Mucosa of descending colon (tissue), 3 donors: ENCODE data around the gene C10orf90. TPM values are rescaled to one million over a fixed set of nuclear protein-coding genes. Genes with fewer than 3 reads are reported as not detected.

Experiments
- ATAC-seq: fragments of 200-7000 bp; cut with Tn5 transposase; one replicate; pipeline ENCODE4 v1.9.1; 2020; ENCODE audit warnings: mild to moderate bottlenecking, moderate library complexity
- DNase-seq, 3 donors: peaks; one replicate each; pipeline ENCODE4 v3.0.0-alpha.2; 2020
- H3K36me3 ChIP-seq: fragments of 200-600 bp; one replicate; pipeline ENCODE4 v1.8.0; 2021; ENCODE audit warnings: low read depth, mild to moderate bottlenecking
- H3K4me1 ChIP-seq: fragments of 200-600 bp; one replicate; pipeline ENCODE4 v1.8.0; 2021; ENCODE audit warnings: low read depth, mild to moderate bottlenecking
- H3K4me3 ChIP-seq: fragments of 200-600 bp; one replicate; pipeline ENCODE4 v1.8.0; 2021; ENCODE audit warnings: mild to moderate bottlenecking
- H3K9me3 ChIP-seq: fragments of 200-600 bp; one replicate; pipeline ENCODE4 v1.8.0; 2021; ENCODE audit warnings: mild to moderate bottlenecking
- intact Hi-C, 2 donors: fragments of 100-400 bp; cut with DNase I in 1 of 2; cut with micrococcal nuclease in 1 of 2; formaldehyde crosslinking; loops; one replicate each; pipeline versions ENCODE4 v1.11.0 to v1.11.1; 2022; cut with DNase I, micrococcal nuclease
- total RNA-seq, 3 donors: library from RNA; stranded (reverse); fragmentation: NEBNext Ultra II Directional in 2 of 3; extraction: Animal tissue kit (Norgen Biotek cat#: 25700) in 2 of 3; gene quantifications; one replicate each; pipeline versions ENCODE4 v1.2.1 to v1.2.4, GENCODE V29; 2021 to 2023
- TF ChIP-seq, protein P1 (sequence below): fragments of 200-600 bp; IDR thresholded peaks from one replicate; pipeline ENCODE4 v1.8.0; 2022; ENCODE audit warnings: antibody characterized with exemption, mild to moderate bottlenecking
- donor health status: DM: no; HTN: no; CAD: no; lungs with moderate emphysema.
- donor health status: DM: no; HTN: no; CAD: no.
- donor health status: DM: no; HTN: yes; CAD: no.

The C10orf90 gene
- total RNA-seq, 3 donors from 2014 or later = 1.1 TPM; not detected in 2

DNA sequence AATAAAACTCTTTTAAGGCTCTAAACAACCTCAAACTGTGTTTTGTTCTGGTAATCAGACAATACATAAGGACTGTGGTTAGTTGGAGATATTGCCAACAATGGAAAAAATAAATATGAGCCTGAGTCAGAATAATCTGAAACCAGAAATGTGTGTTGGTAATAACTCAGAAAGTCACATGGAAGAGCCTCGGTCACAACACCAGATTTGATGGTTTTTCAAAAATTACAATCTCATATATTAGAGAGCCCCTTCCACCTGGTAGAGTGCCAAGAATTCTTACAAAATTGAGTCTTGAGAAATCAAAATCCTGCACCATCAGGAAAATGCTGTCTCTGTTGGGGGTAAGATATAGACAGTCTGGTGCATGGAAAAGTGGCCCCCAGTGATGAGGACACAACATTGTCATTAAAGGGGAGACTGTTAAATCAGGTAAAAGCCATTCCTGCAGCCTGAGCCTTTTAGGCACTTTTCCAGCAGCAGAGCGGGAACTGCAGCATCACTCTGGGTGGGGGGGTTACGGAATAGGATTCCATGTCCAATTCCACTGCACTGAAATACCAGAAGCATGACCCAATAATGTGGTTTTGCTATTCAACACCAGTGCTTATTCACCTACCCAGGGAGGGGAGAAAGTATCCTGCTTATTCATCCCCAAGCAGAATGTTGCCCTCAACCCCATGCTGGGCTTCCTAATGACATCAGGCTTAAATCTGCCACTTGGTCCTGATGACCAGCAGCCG, 272.7 kb downstream of the C10orf90 start:
- no peak for ATAC-seq
- Histone ChIP-seq H3K4me1 (no peaks in the 10 kb centered on the region), H3K9me3 (no peaks in the 10 kb centered on the region), H3K4me3 (no peak overlapping the region), H3K36me3 (no peaks in the 10 kb centered on the region)
- DNase-seq = no peak
- TF ChIP-seq, protein P1, sequence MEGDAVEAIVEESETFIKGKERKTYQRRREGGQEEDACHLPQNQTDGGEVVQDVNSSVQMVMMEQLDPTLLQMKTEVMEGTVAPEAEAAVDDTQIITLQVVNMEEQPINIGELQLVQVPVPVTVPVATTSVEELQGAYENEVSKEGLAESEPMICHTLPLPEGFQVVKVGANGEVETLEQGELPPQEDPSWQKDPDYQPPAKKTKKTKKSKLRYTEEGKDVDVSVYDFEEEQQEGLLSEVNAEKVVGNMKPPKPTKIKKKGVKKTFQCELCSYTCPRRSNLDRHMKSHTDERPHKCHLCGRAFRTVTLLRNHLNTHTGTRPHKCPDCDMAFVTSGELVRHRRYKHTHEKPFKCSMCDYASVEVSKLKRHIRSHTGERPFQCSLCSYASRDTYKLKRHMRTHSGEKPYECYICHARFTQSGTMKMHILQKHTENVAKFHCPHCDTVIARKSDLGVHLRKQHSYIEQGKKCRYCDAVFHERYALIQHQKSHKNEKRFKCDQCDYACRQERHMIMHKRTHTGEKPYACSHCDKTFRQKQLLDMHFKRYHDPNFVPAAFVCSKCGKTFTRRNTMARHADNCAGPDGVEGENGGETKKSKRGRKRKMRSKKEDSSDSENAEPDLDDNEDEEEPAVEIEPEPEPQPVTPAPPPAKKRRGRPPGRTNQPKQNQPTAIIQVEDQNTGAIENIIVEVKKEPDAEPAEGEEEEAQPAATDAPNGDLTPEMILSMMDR = no peak
- intact Hi-C loops = no loop called here

DNA sequence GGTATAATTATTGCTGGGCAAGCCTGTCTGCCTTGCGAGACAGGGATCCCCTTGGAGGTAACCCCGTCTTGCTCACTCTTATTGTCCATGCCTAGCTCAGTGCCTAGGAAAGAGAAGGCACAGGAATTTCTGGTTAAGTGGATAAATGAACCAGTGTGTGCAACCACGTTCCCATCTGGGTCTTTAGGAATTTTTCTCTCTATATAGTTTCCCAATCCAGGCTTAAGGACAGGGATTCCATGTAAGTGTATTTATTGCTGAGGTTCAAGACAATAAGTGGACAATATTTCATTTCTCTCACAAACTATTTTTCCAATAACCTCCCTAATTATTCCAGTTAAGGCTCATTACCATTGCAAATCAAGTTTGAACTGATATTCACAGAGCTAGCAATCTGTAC, 273.3 kb downstream of the C10orf90 start:
- Histone ChIP-seq H3K4me1 (no peaks in the 10 kb centered on the region), H3K9me3 (no peaks in the 10 kb centered on the region), H3K36me3 (no peaks in the 10 kb centered on the region), H3K4me3 (no peak overlapping the region)
- TF ChIP-seq, protein P1 = no peak
- no peak for ATAC-seq
- intact Hi-C loops = no loop called here
- DNase-seq = no peak

DNA sequence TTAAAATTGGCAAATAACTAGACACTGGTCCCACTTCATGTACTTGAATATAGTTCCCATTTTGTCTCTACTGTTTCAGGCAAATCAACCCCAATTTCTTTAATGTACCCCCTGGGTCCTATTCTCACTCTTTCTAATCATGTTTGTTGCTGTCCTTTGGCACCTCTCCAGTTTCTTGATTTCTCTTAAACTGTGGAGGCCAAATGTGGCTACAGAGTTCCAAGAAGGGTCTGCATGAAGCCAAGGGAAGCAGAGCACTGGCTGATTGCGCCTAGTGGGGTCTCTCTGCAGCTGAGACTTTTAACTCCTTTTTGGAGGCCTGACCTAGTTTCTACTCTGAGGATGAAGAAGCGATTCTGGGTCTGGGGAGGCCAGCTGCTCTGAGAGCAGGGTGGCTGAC, 275.5 kb downstream of the C10orf90 start:
- Histone ChIP-seq H3K4me1 (no peaks in the 10 kb centered on the region), H3K9me3 (no peaks in the 10 kb centered on the region), H3K36me3 (no peaks in the 10 kb centered on the region), H3K4me3 (no peak overlapping the region)
- DNase-seq (no peak), ATAC-seq (no peak)
- intact Hi-C loops = no loop called here
- TF ChIP-seq, protein P1 = no peak

DNA sequence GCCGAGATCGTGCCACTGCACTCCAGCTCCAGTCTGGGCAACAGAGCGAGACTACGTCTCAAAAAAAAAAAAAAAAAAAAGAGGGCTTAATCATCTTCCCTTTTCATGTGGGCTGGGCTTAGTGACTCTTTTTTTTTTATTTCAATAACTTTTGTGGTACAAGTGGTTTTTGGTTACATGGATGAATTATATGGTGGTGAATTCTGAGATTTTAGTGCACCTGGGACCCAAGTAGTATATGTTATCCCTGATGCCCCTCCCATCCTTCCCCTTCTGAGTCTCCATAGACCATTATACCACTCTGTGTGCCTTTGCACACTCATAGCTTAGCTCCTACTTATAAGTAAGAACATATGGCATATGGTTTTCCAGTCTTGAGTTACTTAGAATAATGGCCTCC, 277.4 kb downstream of the C10orf90 start:
- intact Hi-C loops = no loop called here
- no peaks in the 10 kb centered on the region for H3K9me3 ChIP-seq
- peaks cover 3% of the 10 kb centered on the region for H3K4me1 ChIP-seq
- TF ChIP-seq, protein P1 = no peak
- no peak overlapping the region for H3K4me3 ChIP-seq
- H3K36me3 ChIP-seq = no peaks in the 10 kb centered on the region
- ATAC-seq = no peak
- no peak for DNase-seq

DNA sequence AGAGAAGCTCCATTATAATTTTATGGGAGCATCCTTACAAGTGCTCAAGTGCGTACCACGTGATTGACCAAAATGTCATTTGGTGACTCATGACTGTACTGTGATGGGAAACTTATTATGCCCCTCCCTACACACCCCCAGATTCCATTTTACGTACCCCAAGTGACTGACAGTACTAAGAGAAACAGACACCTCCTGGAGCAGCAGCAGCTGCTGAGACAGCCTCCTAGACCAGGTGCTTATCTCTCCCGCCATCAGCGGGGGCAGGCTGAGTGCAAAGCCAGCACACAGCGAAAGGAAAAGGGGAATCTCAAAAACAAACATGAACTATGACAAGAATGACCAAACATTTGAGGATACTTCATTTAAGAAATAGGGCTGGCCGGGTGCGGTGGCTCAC, 278.0 kb downstream of the C10orf90 start:
- Histone ChIP-seq H3K4me1 (peaks cover 9% of the 10 kb centered on the region), H3K9me3 (no peaks in the 10 kb centered on the region), H3K36me3 (no peaks in the 10 kb centered on the region), H3K4me3 (no peak overlapping the region)
- ATAC-seq (no peak), DNase-seq (no peak)
- TF ChIP-seq, protein P1 = no peak
- intact Hi-C loops = no loop called here

DNA sequence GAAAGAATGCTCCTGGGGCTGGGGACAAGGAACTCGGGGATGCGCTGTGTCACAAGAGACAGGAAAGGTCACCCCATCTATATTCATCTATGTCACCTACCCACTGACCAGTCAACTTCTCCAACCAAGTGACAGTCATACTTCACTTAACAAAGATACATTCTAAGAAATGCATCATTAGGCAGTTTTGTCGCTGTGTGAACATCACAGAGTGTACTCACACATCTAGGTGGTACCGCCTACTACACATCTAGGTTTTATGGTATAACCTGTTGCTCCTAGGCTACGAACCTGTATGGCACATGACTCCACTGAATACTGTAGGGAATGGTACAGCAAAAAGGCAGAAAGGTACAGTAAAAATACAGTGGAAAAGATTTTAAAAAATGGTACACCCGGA, 278.4 kb downstream of the C10orf90 start:
- Histone ChIP-seq H3K36me3 (no peaks in the 10 kb centered on the region), H3K4me3 (no peak overlapping the region), H3K9me3 (no peaks in the 10 kb centered on the region), H3K4me1 (peaks cover 11% of the 10 kb centered on the region)
- ATAC-seq (no peak), DNase-seq (no peak)
- intact Hi-C loops = no loop called here
- TF ChIP-seq, protein P1 = no peak
